Karpas-422 (cell line): ENCODE data around the gene TCEAL1. TPM values are rescaled to one million over a fixed set of nuclear protein-coding genes. Genes with fewer than 3 reads are reported as not detected.
"Not testable (repeated sequence)": the region's sequence is repeated elsewhere in the genome, so short reads cannot be mapped to it uniquely, and the experiment has no call there.

ENCODE experiments used
- DNase-seq: peaks from one replicate; pipeline ENCODE4 v3.0.0-alpha.2; 2015
- H2AFZ ChIP-seq: fragments of 200-600 bp; sonication (generic); 2 replicates; pipeline ENCODE4 v1.6.1; 2014; ENCODE audit warnings: antibody characterized with exemption, low read length, mixed read lengths
- H3K27ac ChIP-seq: fragments of 200-600 bp; sonication (generic); 2 replicates; pipeline ENCODE4 v1.5.1; 2014; ENCODE audit warnings: mild to moderate bottlenecking, low read length, moderate library complexity
- H3K27me3 ChIP-seq: fragments of 200-600 bp; sonication (generic); 2 replicates; pipeline ENCODE4 v1.6.1; 2014; ENCODE audit warnings: low read length, mixed read lengths
- H3K36me3 ChIP-seq: fragments of 200-600 bp; sonication (generic); 2 replicates; pipeline ENCODE4 v1.6.1; 2014; ENCODE audit warnings: low read length, mixed read lengths; ENCODE audit not compliant: insufficient read depth
- H3K4me1 ChIP-seq: fragments of 200-600 bp; sonication (generic); 2 replicates; pipeline ENCODE4 v1.6.1; 2014; ENCODE audit warnings: mild to moderate bottlenecking, low read length, mixed read lengths
- H3K4me2 ChIP-seq: fragments of 200-600 bp; sonication (generic); 2 replicates; pipeline ENCODE4 v1.6.1; 2014; ENCODE audit warnings: low read length, low read depth, mild to moderate bottlenecking; ENCODE audit not compliant: poor library complexity, severe bottlenecking
- H3K4me3 ChIP-seq: fragments of 200-600 bp; sonication (generic); 2 replicates; pipeline ENCODE4 v1.5.1; 2014; ENCODE audit warnings: mild to moderate bottlenecking, antibody characterized with exemption, low read length, mixed read lengths
- H3K79me2 ChIP-seq: fragments of 200-600 bp; sonication (generic); 2 replicates; pipeline ENCODE4 v1.6.1; 2014; ENCODE audit warnings: mild to moderate bottlenecking, low read length, mixed read lengths
- H3K9ac ChIP-seq: fragments of 200-600 bp; sonication (generic); 2 replicates; pipeline ENCODE4 v1.6.0; 2014; ENCODE audit warnings: low read length
- H3K9me2 ChIP-seq: fragments of 200-600 bp; sonication (generic), shearing (Covaris generic); replicated peaks from 2 replicates; pipeline ENCODE4 v1.6.0; 2014; ENCODE audit warnings: mild to moderate bottlenecking, low read length, moderate library complexity; ENCODE audit not compliant: insufficient read depth
- H3K9me3 ChIP-seq: fragments of 300-700, 200-600 bp; sonication (generic); 2 replicates; pipeline ENCODE4 v1.6.1; 2014; ENCODE audit warnings: low read length, mixed read lengths
- H4K20me1 ChIP-seq: fragments of 200-600 bp; sonication (generic); 2 replicates; pipeline ENCODE4 v1.6.1; 2014; ENCODE audit warnings: mild to moderate bottlenecking, antibody characterized with exemption, low read length, low read depth; ENCODE audit not compliant: insufficient read depth
- total RNA-seq: library from RNA; depleted of rRNA; stranded (reverse); fragments of >200 nt; shearing (Covaris generic); gene quantifications from 2 replicates; pipeline ENCODE4 v1.2.3, GENCODE V29; 2014; ENCODE audit warnings: low replicate concordance; rRNA removed

The TCEAL1 gene
- 22.1 and 34.2 TPM in 2 replicates for total RNA-seq

GRCh38 chrX:103628386-103629317 lies at the start of gene TCEAL1:
Gene TCEAL1 (plus strand): TSS chrX:103628975. CDS start chrX:103629917, 942 bp downstream.
- Histone ChIP-seq H3K27me3 (no peaks in the 10 kb centered on the region), H3K79me2 (no peaks in the 10 kb centered on the region), H3K4me3 (peak within 1 kb of the TSS; percentile 79), H3K4me1 (peaks cover 9% of the 10 kb centered on the region), H3K36me3 (no peaks in the 10 kb centered on the region), H3K9ac (peak within 1 kb of the TSS; percentile 75), H3K27ac (no peak within 1 kb of the TSS), H3K9me3 (no peaks in the 10 kb centered on the region), H3K9me2 (no peaks in the 10 kb centered on the region), H2AFZ (peak within 1 kb of the TSS; percentile 74), H3K4me2 (peak within 1 kb of the TSS; percentile 86), H4K20me1 (no peaks in the 10 kb centered on the region)
- DNase-seq, result peak; percentile 62

GRCh38 chrX:103584596-103584995 lies 44.2 kb upstream of the TCEAL1 start:
- peaks cover 12% of the 10 kb centered on the region for H3K4me1 ChIP-seq
- H3K27me3 ChIP-seq, result no peaks in the 10 kb centered on the region
- no peaks in the 10 kb centered on the region for H4K20me1 ChIP-seq
- H3K9ac ChIP-seq, result peak overlapping the region; percentile 79; the same call in 1 of the 2 replicates
- no peak overlapping the region for H3K27ac ChIP-seq
- H3K9me3 ChIP-seq, result no peaks in the 10 kb centered on the region
- DNase-seq, result no peak
- H3K4me3 ChIP-seq, result peak overlapping the region; percentile 78
- peaks cover 11% of the 10 kb centered on the region for H3K79me2 ChIP-seq
- no peaks in the 10 kb centered on the region; the same call in 1 of the 2 replicates for H3K36me3 ChIP-seq
- H2AFZ ChIP-seq, result peak overlapping the region; percentile 75
- H3K9me2 ChIP-seq, result no peaks in the 10 kb centered on the region
- peak overlapping the region; percentile 77 for H3K4me2 ChIP-seq

- peak within 1 kb of the TSS; percentile 79 for H3K9ac ChIP-seq
Observed at GRCh38 chrX:103585411-103586313, 43.1 kb upstream of the TCEAL1 start, which contains the start of gene TCEAL4. Gene TCEAL4 (plus strand): TSS chrX:103585515. CDS start chrX:103586676, 1,161 bp downstream.

GRCh38 chrX:103586314-103586646 lies 42.5 kb upstream of the TCEAL1 start:
- H3K4me3 ChIP-seq, result peak overlapping the region; percentile 78
- peak overlapping the region; percentile 77 for H3K4me2 ChIP-seq
- H4K20me1 ChIP-seq, result no peaks in the 10 kb centered on the region
- H3K9me2 ChIP-seq, result no peaks in the 10 kb centered on the region
- H3K9ac ChIP-seq, result peak overlapping the region; percentile 79
- peaks cover 11% of the 10 kb centered on the region for H3K79me2 ChIP-seq
- no peak overlapping the region; the same call in 1 of the 2 replicates for H2AFZ ChIP-seq
- no peaks in the 10 kb centered on the region; the same call in 1 of the 2 replicates for H3K36me3 ChIP-seq
- no peaks in the 10 kb centered on the region for H3K9me3 ChIP-seq
- H3K27me3 ChIP-seq, result no peaks in the 10 kb centered on the region
- peaks cover 12% of the 10 kb centered on the region for H3K4me1 ChIP-seq
- no peak overlapping the region for H3K27ac ChIP-seq
- no peak for DNase-seq

More at GRCh38 chrX:103585411-103586313, 43.1 kb upstream of the TCEAL1 start, which contains the start of gene TCEAL4:
- H3K27ac ChIP-seq, result no peak within 1 kb of the TSS
- H3K4me2 ChIP-seq, result peak within 1 kb of the TSS; percentile 77
- DNase-seq, result peak; percentile 72
- H3K9me3 ChIP-seq, result no peaks in the 10 kb centered on the region
- H3K4me3 ChIP-seq, result peak within 1 kb of the TSS; percentile 78
- H3K27me3 ChIP-seq, result no peaks in the 10 kb centered on the region
- H3K9me2 ChIP-seq, result no peaks in the 10 kb centered on the region
- H3K36me3 ChIP-seq, result no peaks in the 10 kb centered on the region; the same call in 1 of the 2 replicates
- peaks cover 12% of the 10 kb centered on the region for H3K4me1 ChIP-seq
- H4K20me1 ChIP-seq, result no peaks in the 10 kb centered on the region
- peak within 1 kb of the TSS; percentile 75 for H2AFZ ChIP-seq
- peaks cover 11% of the 10 kb centered on the region for H3K79me2 ChIP-seq

GRCh38 chrX:103586659-103587058 lies 42.1 kb upstream of the TCEAL1 start:
- Histone ChIP-seq H3K4me1 (peaks cover 12% of the 10 kb centered on the region), H2AFZ (no peak overlapping the region), H3K9me3 (no peaks in the 10 kb centered on the region), H3K4me3 (peak overlapping the region; percentile 78; the same call in 1 of the 2 replicates), H3K36me3 (no peaks in the 10 kb centered on the region; the same call in 1 of the 2 replicates), H3K9ac (peak overlapping the region; percentile 79; the same call in 1 of the 2 replicates), H3K79me2 (peaks cover 11% of the 10 kb centered on the region), H3K27ac (no peak overlapping the region), H3K9me2 (no peaks in the 10 kb centered on the region), H4K20me1 (no peaks in the 10 kb centered on the region), H3K4me2 (peak overlapping the region; percentile 77), H3K27me3 (no peaks in the 10 kb centered on the region)
- no peak for DNase-seq

GRCh38 chrX:103592295-103592694 lies 36.5 kb upstream of the TCEAL1 start:
- H3K27me3 ChIP-seq, result not testable (repeated sequence)

GRCh38 chrX:103595202-103595601 lies 33.6 kb upstream of the TCEAL1 start:
- DNase-seq, H3K9ac ChIP-seq, H3K4me2 ChIP-seq, H2AFZ ChIP-seq, H3K9me2 ChIP-seq, H3K36me3 ChIP-seq, H3K27me3 ChIP-seq, H3K4me3 ChIP-seq, H4K20me1 ChIP-seq, H3K27ac ChIP-seq, H3K9me3 ChIP-seq, H3K79me2 ChIP-seq, H3K4me1 ChIP-seq: not testable (repeated sequence)

More at GRCh38 chrX:103592295-103592694, 36.5 kb upstream of the TCEAL1 start:
- not testable (repeated sequence) for H3K4me1 ChIP-seq, H3K27ac ChIP-seq, H2AFZ ChIP-seq, H3K4me3 ChIP-seq, DNase-seq, H3K9me3 ChIP-seq, H4K20me1 ChIP-seq, H3K79me2 ChIP-seq, H3K36me3 ChIP-seq, H3K9me2 ChIP-seq, H3K9ac ChIP-seq, H3K4me2 ChIP-seq
